Progenitor cell of endocrine pancreas (in vitro differentiated cells): ENCODE results near the gene TNFRSF1A. TPM values are rescaled to one million over a fixed set of nuclear protein-coding genes. Genes with fewer than 3 reads are reported as not detected.
"Not testable (repeated sequence)": the region's sequence is repeated elsewhere in the genome, so short reads cannot be mapped to it uniquely, and the experiment has no call there.

ENCODE experiments used
- DNase-seq: peaks from one replicate; pipeline ENCODE4 v3.0.0; 2021; ENCODE audit warnings: low spot score; ENCODE audit not compliant: unreplicated experiment
- H3K27ac Mint-ChIP-seq: 2 replicates; pipeline ENCODE4 v1.8.0; 2021; ENCODE audit warnings: mild to moderate bottlenecking, moderate library complexity, mixed read lengths
- H3K27me3 Mint-ChIP-seq: 2 replicates; pipeline ENCODE4 v1.8.0; 2021; ENCODE audit warnings: mixed read lengths
- H3K36me3 Mint-ChIP-seq: 2 replicates; pipeline ENCODE4 v1.8.0; 2022; ENCODE audit warnings: mixed read lengths; ENCODE audit not compliant: insufficient read depth
- H3K4me1 Mint-ChIP-seq: 2 replicates; pipeline ENCODE4 v1.8.0; 2021; ENCODE audit warnings: low read depth, mixed read lengths
- H3K4me3 Mint-ChIP-seq: 2 replicates; pipeline ENCODE4 v1.8.0; 2021; ENCODE audit warnings: low read depth, mild to moderate bottlenecking, moderate library complexity, mixed read lengths
- H3K9me3 Mint-ChIP-seq: 2 replicates; pipeline ENCODE4 v1.8.0; 2021; ENCODE audit warnings: low read depth, mixed read lengths
- CTCF ChIP-seq: fragments of 200-600 bp; sonication (generic); IDR thresholded peaks from one replicate; pipeline ENCODE4 v1.5.0; 2021; ENCODE audit warnings: antibody characterized with exemption, mild to moderate bottlenecking; ENCODE audit not compliant: unreplicated experiment
- total RNA-seq: library from RNA; stranded (reverse); gene quantifications from 2 replicates; pipeline ENCODE4 v1.2.1, GENCODE V29; 2021

TNFRSF1A gene
- total RNA-seq, 1 donor from 2014 or later: 67.5 TPM

- no peak for DNase-seq
- Mint-ChIP-seq H3K4me1 (peaks cover 22% of the 10 kb centered on the region), H3K9me3 (peaks cover 10% of the 10 kb centered on the region), H3K4me3 (no peak overlapping the region), H3K27ac (peak overlapping the region; percentile 87), H3K27me3 (no peaks in the 10 kb centered on the region), H3K36me3 (peaks cover 4% of the 10 kb centered on the region)
- no peak for TF ChIP-seq CTCF
Measured at GRCh38 chr12:6295094-6295811, 46.6 kb downstream of the TNFRSF1A start.

- no peaks in the 10 kb centered on the region for H3K27me3 Mint-ChIP-seq
- no peak for TF ChIP-seq CTCF
- peaks cover 16% of the 10 kb centered on the region for H3K9me3 Mint-ChIP-seq
- H3K4me3 Mint-ChIP-seq: no peak overlapping the region
- H3K4me1 Mint-ChIP-seq: peaks cover 22% of the 10 kb centered on the region
- H3K36me3 Mint-ChIP-seq: peaks cover 6% of the 10 kb centered on the region
- DNase-seq: no peak
- H3K27ac Mint-ChIP-seq: peak overlapping the region; percentile 87
Measured at GRCh38 chr12:6294156-6295093, 47.5 kb downstream of the TNFRSF1A start.

GRCh38 chr12:6292606-6293005 is 49.3 kb downstream of the TNFRSF1A start:
- Mint-ChIP-seq H3K27me3 (no peaks in the 10 kb centered on the region), H3K36me3 (peaks cover 6% of the 10 kb centered on the region), H3K27ac (no peak overlapping the region), H3K4me1 (peaks cover 18% of the 10 kb centered on the region), H3K9me3 (peaks cover 14% of the 10 kb centered on the region), H3K4me3 (no peak overlapping the region)
- DNase-seq: no peak
- TF ChIP-seq CTCF: no peak

GRCh38 chr12:6289906-6290305 is 52.0 kb downstream of the TNFRSF1A start:
- not testable (repeated sequence) for H3K4me1 Mint-ChIP-seq, H3K4me3 Mint-ChIP-seq, H3K36me3 Mint-ChIP-seq, H3K27ac Mint-ChIP-seq, H3K27me3 Mint-ChIP-seq, DNase-seq
- H3K9me3 Mint-ChIP-seq: peaks cover 14% of the 10 kb centered on the region

GRCh38 chr12:6289081-6289480 is 52.8 kb downstream of the TNFRSF1A start:
- not testable (repeated sequence) for H3K4me3 Mint-ChIP-seq, H3K27ac Mint-ChIP-seq, H3K4me1 Mint-ChIP-seq, H3K36me3 Mint-ChIP-seq, DNase-seq, H3K27me3 Mint-ChIP-seq
- peaks cover 14% of the 10 kb centered on the region for H3K9me3 Mint-ChIP-seq

GRCh38 chr12:6288235-6288634 is 53.6 kb downstream of the TNFRSF1A start:
- Mint-ChIP-seq H3K9me3 (peaks cover 14% of the 10 kb centered on the region), H3K27me3 (peaks cover 12% of the 10 kb centered on the region), H3K4me3 (no peak overlapping the region), H3K27ac (no peak overlapping the region), H3K36me3 (peaks cover 6% of the 10 kb centered on the region), H3K4me1 (no peaks in the 10 kb centered on the region)
- no peak for DNase-seq
- TF ChIP-seq CTCF: no peak
